GM12875 (cell line): ENCODE measurements around the gene HLA-E.
A peak's percentile ranks its signal among the peaks of the same experiment; 100 is the strongest.

Experiments used
- H3K4me3 ChIP-seq: one replicate; pipeline ENCODE4 v1.5.1; 2011; ENCODE audit warnings: low read depth, low read length, control low read depth
- TF ChIP-seq, protein P1 (sequence below): IDR thresholded peaks from 2 replicates; pipeline ENCODE4 v1.5.1; 2011; ENCODE audit warnings: low read depth, mild to moderate bottlenecking, control low read depth, inconsistent platforms, low read length, moderate library complexity, borderline replicate concordance; ENCODE audit not compliant: insufficient read depth

The HLA-E gene

DNA sequence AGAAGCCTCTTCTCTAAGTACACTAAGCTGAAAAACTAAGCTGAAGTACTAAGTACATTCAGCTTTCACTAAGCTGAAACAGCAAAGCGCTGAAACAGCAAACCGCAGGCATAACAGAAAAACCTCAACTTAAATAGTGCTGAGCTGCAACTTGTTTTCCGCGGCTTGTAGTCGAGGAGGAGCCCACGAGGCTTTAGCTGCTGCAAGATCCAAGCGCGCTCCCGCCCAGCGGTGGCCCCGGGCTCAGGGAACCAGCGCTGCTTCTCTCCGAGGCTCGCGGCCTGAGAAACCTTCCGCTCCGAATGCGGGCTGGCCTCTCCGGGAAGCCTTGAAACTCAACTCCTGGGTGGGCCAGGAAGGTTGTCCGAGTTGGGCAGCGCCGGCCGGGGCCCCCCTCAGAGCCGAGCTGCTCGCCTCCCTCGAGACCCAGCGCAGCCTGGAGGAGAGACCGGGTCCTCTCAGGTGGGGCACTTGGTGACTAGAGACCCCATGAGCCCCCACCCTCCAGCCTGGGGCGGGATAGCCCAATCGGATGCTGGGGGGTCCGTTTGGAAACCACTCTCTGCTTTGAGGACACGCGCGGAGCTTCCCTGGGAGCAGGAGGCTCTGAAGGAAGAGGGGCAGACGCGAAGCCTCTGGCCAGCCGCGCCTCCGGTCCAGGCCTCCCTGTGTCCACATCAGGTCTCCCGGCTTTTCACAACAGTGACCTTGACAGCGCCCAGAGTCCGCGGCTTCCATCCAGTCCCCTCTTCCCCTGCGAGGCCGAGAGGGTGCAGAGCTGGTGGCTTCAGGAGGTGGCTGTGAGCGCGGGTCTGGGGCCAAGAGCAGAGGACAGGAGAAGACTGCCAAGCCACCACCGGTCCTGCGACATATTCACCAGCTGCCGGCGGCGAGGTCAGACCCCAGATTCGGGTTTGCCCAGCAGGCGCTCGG, 38.1 kb upstream of the HLA-E start:
- H3K4me3 ChIP-seq = no peak overlapping the region
- TF ChIP-seq, protein P1, sequence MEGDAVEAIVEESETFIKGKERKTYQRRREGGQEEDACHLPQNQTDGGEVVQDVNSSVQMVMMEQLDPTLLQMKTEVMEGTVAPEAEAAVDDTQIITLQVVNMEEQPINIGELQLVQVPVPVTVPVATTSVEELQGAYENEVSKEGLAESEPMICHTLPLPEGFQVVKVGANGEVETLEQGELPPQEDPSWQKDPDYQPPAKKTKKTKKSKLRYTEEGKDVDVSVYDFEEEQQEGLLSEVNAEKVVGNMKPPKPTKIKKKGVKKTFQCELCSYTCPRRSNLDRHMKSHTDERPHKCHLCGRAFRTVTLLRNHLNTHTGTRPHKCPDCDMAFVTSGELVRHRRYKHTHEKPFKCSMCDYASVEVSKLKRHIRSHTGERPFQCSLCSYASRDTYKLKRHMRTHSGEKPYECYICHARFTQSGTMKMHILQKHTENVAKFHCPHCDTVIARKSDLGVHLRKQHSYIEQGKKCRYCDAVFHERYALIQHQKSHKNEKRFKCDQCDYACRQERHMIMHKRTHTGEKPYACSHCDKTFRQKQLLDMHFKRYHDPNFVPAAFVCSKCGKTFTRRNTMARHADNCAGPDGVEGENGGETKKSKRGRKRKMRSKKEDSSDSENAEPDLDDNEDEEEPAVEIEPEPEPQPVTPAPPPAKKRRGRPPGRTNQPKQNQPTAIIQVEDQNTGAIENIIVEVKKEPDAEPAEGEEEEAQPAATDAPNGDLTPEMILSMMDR = no peak

DNA sequence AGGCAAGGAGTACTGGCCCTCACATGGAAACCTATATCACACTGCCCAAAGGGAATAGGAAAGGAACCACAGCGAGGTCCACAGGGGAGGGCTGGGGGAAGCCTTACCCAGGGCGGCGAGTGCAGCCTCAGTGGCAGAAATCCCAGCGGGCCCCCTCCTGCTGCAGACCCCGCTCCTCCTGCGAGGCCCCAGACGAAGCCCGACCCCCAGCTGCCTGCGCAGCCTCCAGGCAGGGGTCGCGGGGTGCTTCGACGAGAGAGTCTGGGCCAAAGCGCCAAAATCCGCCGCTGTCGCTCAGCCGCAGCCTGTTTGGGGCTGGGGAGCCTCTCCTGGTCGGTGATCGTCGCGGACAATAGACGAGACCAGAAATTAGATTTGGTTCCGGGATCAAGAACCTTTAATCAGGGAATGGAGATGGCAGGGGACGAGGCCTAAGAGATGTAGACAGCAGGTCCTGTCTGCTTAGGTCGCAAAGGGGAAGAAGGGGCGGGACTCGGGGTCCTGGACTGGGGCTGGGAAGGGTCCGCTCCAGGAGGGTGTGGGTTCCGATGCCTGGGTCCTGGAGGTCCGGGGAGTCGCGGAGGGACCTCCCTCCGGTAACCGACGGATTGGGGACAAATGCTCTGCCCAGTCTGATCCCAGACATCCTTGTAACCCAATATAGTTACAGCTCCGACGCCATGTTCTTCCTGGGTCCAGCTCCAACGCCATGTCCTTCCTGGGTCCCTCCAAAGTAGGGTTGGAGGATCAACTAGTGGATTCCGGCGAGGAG, 36.4 kb upstream of the HLA-E start:
- TF ChIP-seq, protein P1 = no peak
- no peak overlapping the region for H3K4me3 ChIP-seq

DNA sequence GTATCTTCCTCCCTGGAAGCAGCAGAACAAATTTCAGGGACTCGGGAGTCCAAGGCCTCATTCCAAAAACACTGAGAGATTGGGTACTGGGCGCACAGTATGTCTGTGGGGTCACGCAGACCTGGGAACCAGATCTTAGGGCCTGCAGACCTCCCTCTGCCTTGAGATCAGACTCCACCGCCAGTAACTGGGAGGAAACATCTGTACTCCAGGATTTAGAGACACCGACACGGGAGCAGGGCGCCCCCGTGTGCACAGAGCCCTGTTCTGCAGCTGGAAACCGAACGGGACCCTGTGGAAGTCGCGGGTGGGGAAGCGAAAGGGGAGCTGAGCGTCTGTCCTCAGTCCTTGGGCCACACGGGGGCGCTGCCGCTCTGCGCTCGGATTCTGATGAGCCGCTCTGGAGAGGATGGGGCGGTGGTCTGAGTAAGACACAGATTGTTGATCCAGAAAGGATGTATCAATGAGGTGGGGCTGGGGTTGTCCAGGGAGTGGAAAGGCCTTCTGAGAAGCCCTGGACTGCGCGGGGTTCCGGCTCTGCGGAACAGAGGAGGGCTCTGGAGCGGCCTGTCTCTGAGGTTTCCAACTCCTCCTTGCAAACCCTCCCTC, 35.7 kb upstream of the HLA-E start:
- TF ChIP-seq, protein P1 = peak; percentile 72
- H3K4me3 ChIP-seq = no peak overlapping the region

DNA sequence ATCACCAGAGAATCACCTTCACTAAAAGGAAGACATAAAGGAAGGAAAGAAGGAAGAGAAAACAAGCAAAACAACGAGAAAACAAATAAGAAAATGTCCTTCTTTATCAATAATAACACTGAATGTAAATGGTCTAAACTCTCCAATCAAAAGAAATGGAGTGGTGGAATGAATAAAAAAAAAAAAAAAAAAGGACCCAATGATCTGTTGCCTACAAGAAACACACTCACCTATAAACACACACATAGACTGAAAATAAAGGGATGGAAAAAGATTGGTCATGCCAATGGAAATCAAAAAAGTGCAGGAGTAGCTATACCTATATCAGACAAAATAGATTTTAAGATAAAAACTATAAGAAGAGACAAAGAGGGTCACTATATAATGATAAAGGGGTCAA, 30.2 kb upstream of the HLA-E start:
- TF ChIP-seq, protein P1 = no peak
- H3K4me3 ChIP-seq = no peak overlapping the region

- no peak overlapping the region for H3K4me3 ChIP-seq
- TF ChIP-seq, protein P1 = no peak
Measured at GRCh38 chr6:30461055-30461454, 28.3 kb upstream of the HLA-E start.

DNA sequence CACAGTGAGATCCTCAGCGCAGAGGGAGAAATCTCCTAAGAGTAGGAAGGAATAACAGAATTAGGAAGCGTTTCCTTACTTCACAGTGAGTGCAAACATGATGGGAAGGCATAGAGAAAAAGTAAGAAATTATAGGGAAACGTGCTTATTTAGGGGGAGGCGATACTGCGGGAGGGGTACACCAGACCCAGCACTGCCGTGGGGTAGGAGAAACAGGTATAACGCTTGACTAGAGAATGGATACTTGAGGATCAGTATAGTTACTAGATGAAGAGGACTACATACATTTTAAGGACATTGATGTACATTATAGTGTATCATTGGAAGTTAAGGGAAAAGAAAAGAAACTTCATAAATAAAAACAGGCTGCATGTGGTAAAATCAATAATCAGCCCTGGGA, 26.8 kb upstream of the HLA-E start:
- TF ChIP-seq, protein P1 = no peak
- no peak overlapping the region for H3K4me3 ChIP-seq

DNA sequence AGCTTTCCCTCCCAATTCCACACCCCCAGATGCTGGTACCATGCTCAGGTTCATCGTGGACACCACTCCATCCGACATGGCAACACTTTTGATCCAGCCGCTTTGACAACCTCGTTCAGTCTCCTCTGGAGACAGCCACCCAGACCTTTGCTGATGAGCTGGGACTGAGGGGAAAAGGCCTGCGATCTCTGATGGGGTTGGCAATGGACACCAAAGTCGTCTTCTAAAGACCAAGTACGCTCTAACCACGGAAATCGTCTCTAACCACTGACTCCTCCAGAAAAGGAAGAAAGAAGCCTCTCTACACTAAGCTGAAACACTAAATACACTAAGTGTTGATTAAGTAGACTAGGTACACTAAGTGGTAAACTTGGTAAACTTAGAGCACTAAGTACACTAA, 26.1 kb upstream of the HLA-E start:
- TF ChIP-seq, protein P1 = no peak
- no peak overlapping the region for H3K4me3 ChIP-seq
